SU-DHL-6 (cell line): ENCODE data around the gene COX5A.

Source experiments
- H2AFZ ChIP-seq: fragments of 200-600 bp; sonication (generic); 2 replicates; pipeline ENCODE4 v1.6.1; 2014; ENCODE audit warnings: low read depth, mild to moderate bottlenecking, moderate library complexity, mixed read lengths, antibody characterized with exemption, low read length; ENCODE audit not compliant: severe bottlenecking
- H3F3A ChIP-seq: fragments of 200-600 bp; shearing (Covaris generic); 2 replicates; pipeline ENCODE4 v1.6.0; 2016; ENCODE audit warnings: antibody characterized with exemption, mild to moderate bottlenecking; ENCODE audit not compliant: insufficient read depth
- H3K27ac ChIP-seq: fragments of 200-600 bp; sonication (generic); 2 replicates; pipeline ENCODE4 v1.5.1; 2016; ENCODE audit warnings: low read depth, mild to moderate bottlenecking, low read length, moderate library complexity, mixed read lengths
- H3K27me3 ChIP-seq: fragments of 200-600 bp; sonication (generic), shearing (Covaris generic); 2 replicates; pipeline ENCODE4 v1.6.0; 2014; ENCODE audit warnings: mild to moderate bottlenecking, low read length
- H3K36me3 ChIP-seq: fragments of 200-600 bp; sonication (generic); 2 replicates; pipeline ENCODE4 v1.6.1; 2014; ENCODE audit warnings: mild to moderate bottlenecking, low read length, mixed read lengths
- H3K4me2 ChIP-seq: fragments of 300-600, 200-600 bp; shearing (Covaris generic), sonication (generic); 2 replicates; pipeline ENCODE4 v1.6.0; 2014; ENCODE audit warnings: low read length, low read depth, mild to moderate bottlenecking; ENCODE audit not compliant: poor library complexity, severe bottlenecking
- H3K4me3 ChIP-seq: fragments of 200-600 bp; sonication (generic); 2 replicates; pipeline ENCODE4 v1.5.1; 2014; ENCODE audit warnings: antibody characterized with exemption, low read length, mild to moderate bottlenecking, mixed read lengths; ENCODE audit not compliant: insufficient read depth, poor library complexity, severe bottlenecking
- H3K79me2 ChIP-seq: fragments of 200-600 bp; sonication (generic); 2 replicates; pipeline ENCODE4 v1.6.1; 2014; ENCODE audit warnings: mild to moderate bottlenecking, low read length, moderate library complexity; ENCODE audit not compliant: insufficient read depth
- H3K9ac ChIP-seq: fragments of 200-600 bp; sonication (generic); 2 replicates; pipeline ENCODE4 v1.7.0; 2014; ENCODE audit warnings: mild to moderate bottlenecking, low read length
- H3K9me2 ChIP-seq: fragments of 200-600 bp; sonication (generic); replicated peaks from 2 replicates; pipeline ENCODE4 v1.6.1; 2014; ENCODE audit warnings: low read length; ENCODE audit not compliant: insufficient read depth
- H3K9me3 ChIP-seq: fragments of 200-600 bp; sonication (generic); 2 replicates; pipeline ENCODE4 v1.6.1; 2014; ENCODE audit warnings: low read length, mixed read lengths; ENCODE audit not compliant: insufficient read depth
- H4K20me1 ChIP-seq: fragments of 200-600 bp; sonication (generic); 2 replicates; pipeline ENCODE4 v1.6.1; 2014; ENCODE audit warnings: low read depth, mild to moderate bottlenecking, antibody characterized with exemption, low read length, moderate library complexity, mixed read lengths
- EZH2phosphoT487 ChIP-seq: fragments of 200-600 bp; sonication (generic), shearing (Covaris generic); conservative IDR thresholded peaks from 2 replicates; pipeline ENCODE4 v1.6.1; 2018; ENCODE audit warnings: mild to moderate bottlenecking, antibody characterized with exemption, low read length, moderate library complexity, mixed read lengths
- TF ChIP-seq, protein P1 (sequence below): fragments of 200-600 bp; sonication (generic); IDR thresholded peaks from one replicate; pipeline ENCODE4 v1.5.1; 2017; ENCODE audit warnings: antibody characterized with exemption, mild to moderate bottlenecking, low read length, moderate library complexity; ENCODE audit not compliant: insufficient read depth, poor library complexity, severe bottlenecking

COX5A gene

DNA sequence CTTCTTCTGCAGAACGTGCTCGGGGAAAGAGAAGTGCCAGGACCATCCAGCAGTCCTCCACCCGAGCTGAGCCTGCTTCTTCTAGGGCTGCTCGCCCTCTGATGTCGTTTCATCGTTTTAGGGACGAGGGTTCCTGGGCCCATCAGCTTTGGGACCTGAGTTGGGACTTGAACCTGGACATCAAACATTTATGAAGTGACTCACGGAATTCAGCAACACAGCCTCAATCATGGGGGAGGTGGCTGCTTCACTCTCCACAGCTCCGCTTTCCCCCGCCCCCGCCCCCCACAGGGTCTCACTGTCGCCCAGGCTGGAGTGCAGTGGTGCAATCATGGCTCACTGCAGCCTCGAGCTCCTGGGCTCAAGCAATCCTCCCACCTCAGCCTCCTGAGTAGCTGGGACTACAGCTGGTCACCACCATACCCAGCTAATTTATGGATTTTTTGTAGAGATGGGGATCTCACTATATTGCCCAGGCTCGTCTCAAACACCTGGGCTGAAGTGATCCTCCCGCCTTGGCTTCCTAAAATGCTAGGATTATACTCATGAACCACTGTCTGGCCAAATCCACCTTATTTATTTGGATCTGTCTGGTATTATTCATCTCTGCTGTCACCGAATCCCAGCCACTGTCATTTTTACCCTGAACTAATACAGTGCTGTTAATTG is 64.0 kb downstream of the COX5A start:
- peaks cover 9% of the 10 kb centered on the region for H3F3A ChIP-seq
- H3K9me2 ChIP-seq: no peaks in the 10 kb centered on the region
- H3K4me2 ChIP-seq: peak overlapping the region; percentile 94
- peaks cover 3% of the 10 kb centered on the region; the same call in 1 of the 2 replicates for H4K20me1 ChIP-seq
- peak overlapping the region; percentile 82 for H2AFZ ChIP-seq
- no peak for TF ChIP-seq EZH2phosphoT487
- TF ChIP-seq, protein P1, sequence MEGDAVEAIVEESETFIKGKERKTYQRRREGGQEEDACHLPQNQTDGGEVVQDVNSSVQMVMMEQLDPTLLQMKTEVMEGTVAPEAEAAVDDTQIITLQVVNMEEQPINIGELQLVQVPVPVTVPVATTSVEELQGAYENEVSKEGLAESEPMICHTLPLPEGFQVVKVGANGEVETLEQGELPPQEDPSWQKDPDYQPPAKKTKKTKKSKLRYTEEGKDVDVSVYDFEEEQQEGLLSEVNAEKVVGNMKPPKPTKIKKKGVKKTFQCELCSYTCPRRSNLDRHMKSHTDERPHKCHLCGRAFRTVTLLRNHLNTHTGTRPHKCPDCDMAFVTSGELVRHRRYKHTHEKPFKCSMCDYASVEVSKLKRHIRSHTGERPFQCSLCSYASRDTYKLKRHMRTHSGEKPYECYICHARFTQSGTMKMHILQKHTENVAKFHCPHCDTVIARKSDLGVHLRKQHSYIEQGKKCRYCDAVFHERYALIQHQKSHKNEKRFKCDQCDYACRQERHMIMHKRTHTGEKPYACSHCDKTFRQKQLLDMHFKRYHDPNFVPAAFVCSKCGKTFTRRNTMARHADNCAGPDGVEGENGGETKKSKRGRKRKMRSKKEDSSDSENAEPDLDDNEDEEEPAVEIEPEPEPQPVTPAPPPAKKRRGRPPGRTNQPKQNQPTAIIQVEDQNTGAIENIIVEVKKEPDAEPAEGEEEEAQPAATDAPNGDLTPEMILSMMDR: no peak
- H3K9me3 ChIP-seq: no peaks in the 10 kb centered on the region
- peak overlapping the region; percentile 74 for H3K9ac ChIP-seq
- H3K79me2 ChIP-seq: peaks cover 40% of the 10 kb centered on the region
- H3K36me3 ChIP-seq: no peaks in the 10 kb centered on the region
- H3K27ac ChIP-seq: peak overlapping the region; percentile 4; the same call in 1 of the 2 replicates
- peak overlapping the region; percentile 64 for H3K4me3 ChIP-seq
- H3K27me3 ChIP-seq: no peaks in the 10 kb centered on the region

DNA sequence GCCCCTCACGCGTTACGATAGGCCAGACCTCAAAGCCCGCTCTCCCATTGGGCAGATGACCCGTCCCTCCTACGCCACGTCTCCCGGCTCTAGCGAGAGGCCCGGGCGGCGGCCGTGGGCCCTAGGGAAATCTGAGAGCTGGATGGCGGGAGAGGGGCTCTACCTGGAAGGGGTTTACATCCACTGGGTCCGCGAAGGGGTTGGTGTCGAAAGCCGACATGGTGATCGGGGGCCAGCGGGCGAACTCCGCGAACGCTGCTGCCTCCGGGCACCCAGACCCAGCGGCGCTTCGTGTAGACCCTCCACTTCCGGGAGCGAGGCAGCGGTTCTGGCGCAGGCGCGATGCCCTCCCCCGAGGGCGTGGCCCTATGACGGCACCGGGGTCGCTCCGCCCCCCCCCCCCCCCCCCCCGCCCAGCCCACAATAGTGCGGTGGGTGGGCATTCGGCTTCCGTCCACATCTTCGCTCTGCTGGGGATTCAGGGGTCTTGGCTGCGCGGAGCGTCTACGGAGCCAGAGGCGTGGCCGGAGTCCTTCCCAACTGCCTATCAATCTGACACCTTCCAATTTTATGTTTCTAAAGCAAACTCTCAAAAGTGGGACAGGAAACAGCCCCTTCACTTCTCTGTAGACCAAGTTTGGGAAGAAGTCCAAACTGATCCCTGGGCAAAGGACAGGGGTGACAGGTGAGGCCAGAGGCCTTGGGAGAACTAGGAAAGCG is 64.7 kb downstream of the COX5A start, which contains the start of gene SCAMP2:
SCAMP2 (minus strand) TSS at position 330 of the 720 bp plus-strand sequence; CDS start at position 220, 110 bp downstream.
- peaks cover 47% of the 10 kb centered on the region for H3K79me2 ChIP-seq
- H3K27me3 ChIP-seq: no peaks in the 10 kb centered on the region
- peak within 1 kb of the TSS; percentile 92 for H2AFZ ChIP-seq
- no peak for TF ChIP-seq EZH2phosphoT487
- TF ChIP-seq, protein P1: no peak
- H3K9me2 ChIP-seq: no peaks in the 10 kb centered on the region
- 0 out of 2 replicates have a peak, but pooled peaks cover 1% of the 10 kb centered on the region for H3K36me3 ChIP-seq
- H3K9ac ChIP-seq: peak within 1 kb of the TSS; percentile 74
- H3F3A ChIP-seq: peaks cover 9% of the 10 kb centered on the region
- peaks cover 3% of the 10 kb centered on the region; the same call in 1 of the 2 replicates for H4K20me1 ChIP-seq
- no peaks in the 10 kb centered on the region for H3K9me3 ChIP-seq
- H3K27ac ChIP-seq: peak within 1 kb of the TSS; percentile 58
- peak within 1 kb of the TSS; percentile 70 for H3K4me3 ChIP-seq
- H3K4me2 ChIP-seq: peak within 1 kb of the TSS; percentile 94

DNA sequence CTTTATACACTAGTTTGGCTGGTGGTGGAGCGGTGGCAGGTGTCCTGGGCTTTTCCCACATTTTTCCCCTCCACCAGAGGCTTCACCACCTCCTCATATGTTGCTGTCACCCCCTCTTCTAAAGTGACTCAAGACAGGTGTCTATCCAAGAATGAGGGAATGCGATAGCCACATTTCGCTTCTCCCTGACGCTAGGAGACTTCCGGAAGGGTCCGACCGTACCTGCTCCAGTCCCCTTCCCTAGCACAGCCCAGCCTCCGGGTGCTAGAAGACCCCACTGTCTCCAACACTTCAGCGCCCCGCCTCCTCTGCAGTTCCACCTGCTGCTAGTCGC is 65.2 kb downstream of the COX5A start:
- Histone ChIP-seq H3K4me3 (peak overlapping the region; percentile 70), H3K9me3 (no peaks in the 10 kb centered on the region), H3K9ac (peak overlapping the region; percentile 74), H3K9me2 (no peaks in the 10 kb centered on the region), H3K79me2 (peaks cover 52% of the 10 kb centered on the region), H4K20me1 (peaks cover 3% of the 10 kb centered on the region; the same call in 1 of the 2 replicates), H2AFZ (peak overlapping the region; percentile 92), H3K27me3 (no peaks in the 10 kb centered on the region), H3K36me3 (peaks cover 6% of the 10 kb centered on the region; the same call in 1 of the 2 replicates), H3K4me2 (peak overlapping the region; percentile 89), H3F3A (peaks cover 9% of the 10 kb centered on the region), H3K27ac (peak overlapping the region; percentile 58; the same call in 1 of the 2 replicates)
- TF ChIP-seq, protein P1: no peak
- no peak for TF ChIP-seq EZH2phosphoT487
